ENCODE results near the gene OMP.

OMP gene, protein sequence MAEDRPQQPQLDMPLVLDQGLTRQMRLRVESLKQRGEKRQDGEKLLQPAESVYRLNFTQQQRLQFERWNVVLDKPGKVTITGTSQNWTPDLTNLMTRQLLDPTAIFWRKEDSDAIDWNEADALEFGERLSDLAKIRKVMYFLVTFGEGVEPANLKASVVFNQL

DNA sequence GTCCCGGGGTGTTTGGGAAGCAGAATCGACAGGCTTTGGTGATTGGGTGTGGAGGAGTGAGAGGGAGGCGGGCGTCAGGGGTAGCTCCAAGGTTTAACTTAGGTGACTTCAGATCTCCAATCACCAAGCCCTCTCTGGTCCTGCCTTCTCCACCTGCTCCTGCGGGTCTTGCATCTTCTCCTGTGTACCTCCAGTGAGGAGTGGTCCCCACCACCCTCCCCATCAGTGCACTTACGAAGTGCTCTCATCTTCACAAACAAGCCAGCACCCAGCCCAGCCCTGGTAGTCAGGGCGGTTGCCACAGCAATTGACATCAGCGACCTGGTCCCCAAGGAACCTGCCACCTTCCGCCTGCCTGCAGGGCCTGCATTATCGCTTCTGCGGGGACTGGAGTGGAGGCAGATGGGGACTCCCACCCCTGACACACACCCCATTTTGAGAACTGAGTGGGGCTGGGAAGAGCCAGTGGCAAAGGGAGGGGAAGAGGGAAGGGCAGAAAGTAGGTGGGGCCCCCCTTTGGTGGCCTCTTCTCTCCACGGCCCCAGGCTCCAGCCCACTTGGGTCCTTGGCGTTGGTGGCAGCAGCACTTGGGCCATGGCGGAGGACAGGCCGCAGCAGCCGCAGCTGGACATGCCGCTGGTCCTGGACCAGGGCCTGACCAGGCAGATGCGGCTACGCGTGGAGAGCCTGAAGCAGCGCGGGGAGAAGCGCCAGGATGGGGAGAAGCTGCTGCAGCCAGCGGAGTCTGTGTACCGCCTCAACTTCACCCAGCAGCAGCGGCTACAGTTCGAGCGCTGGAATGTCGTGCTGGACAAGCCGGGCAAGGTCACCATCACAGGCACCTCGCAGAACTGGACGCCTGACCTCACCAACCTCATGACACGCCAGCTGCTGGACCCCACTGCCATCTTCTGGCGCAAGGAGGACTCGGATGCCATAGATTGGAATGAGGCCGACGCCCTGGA, at the start of gene OMP:
Gene OMP (plus strand): TSS at position 595 of the 965 bp plus-strand sequence. CDS start 0 bp downstream, at position 595.
- peaks cover 0 to 3% of the 10 kb centered on the region in 2 donors for H3K36me3 ChIP-seq (ENCODE audit: control insufficient read depth in 2 of 2, insufficient read depth in 2 of 2, low read length in 2 of 2)

DNA sequence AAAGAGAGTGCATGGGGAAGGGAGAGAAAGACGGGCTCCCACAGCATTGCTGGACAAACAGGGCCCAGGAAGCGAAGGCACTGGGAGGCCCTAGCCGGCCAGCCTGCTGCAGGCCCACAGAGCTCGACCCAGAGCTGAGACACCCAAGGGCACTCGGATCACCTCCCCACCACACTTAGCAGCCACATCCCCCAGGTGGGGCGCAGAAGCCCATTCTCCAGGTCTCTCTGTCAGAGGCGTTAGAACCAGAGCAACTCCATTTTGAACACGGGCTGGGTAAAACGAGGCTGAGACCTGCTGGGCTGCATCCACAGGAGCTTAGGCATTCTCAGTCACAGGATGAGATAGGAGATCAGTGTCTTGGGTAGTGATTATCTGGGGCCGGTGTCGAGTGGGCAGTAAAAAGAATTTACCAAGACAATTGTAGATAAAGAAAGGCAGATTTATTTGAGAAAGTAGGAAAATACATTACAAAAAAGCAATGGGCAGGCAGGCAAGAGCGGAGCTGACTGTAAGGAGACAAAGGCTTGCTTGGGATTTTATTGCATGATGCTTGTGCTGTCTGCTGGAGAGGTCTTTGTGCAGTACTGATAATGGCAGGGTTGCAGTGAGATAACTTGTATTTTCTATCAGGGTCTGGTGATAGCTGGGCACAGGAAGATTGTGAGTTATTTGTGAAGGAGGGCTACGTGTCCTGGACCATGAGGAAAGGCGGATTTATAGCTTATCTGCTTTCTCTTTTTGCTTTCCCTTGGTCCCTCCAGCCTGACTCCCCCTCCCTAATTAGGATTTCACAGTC, 49.2 kb upstream of the OMP start:
- Histone ChIP-seq H3K4me3 (ENCODE audit: low read length in 2 of 2) (no peak overlapping the region), H3K9ac (ENCODE audit: low read length in 2 of 2) (no peak overlapping the region), H3K27me3 (ENCODE audit: control insufficient read depth in 1 of 2, insufficient read depth in 2 of 2, low read length in 2 of 2) (no peaks in the 10 kb centered on the region), H3K4me1 (ENCODE audit: control insufficient read depth, insufficient read depth, low read length) (no peaks in the 10 kb centered on the region), H3K9me3 (ENCODE audit: control insufficient read depth in 2 of 2, low read length in 2 of 2) (peaks cover 0 to 3% of the 10 kb centered on the region in 2 donors), H3K36me3 (ENCODE audit: control insufficient read depth in 2 of 2, insufficient read depth in 2 of 2, low read length in 2 of 2) (no peaks in the 10 kb centered on the region), H3K27ac (ENCODE audit: low read length) (no peak overlapping the region)

More for the DNA sequence above, at the start of gene OMP:
- no peaks in the 10 kb centered on the region for H3K9me3 ChIP-seq (ENCODE audit: control insufficient read depth in 2 of 2, low read length in 2 of 2)
- H3K9ac ChIP-seq (ENCODE audit: low read length in 2 of 2), result no peak within 1 kb of the TSS
- no peak within 1 kb of the TSS for H3K4me3 ChIP-seq (ENCODE audit: low read length in 2 of 2)
- H3K27me3 ChIP-seq (ENCODE audit: control insufficient read depth in 1 of 2, insufficient read depth in 2 of 2, low read length in 2 of 2), result no peaks in the 10 kb centered on the region
- no peak within 1 kb of the TSS for H3K27ac ChIP-seq (ENCODE audit: low read length)
- H3K4me1 ChIP-seq (ENCODE audit: control insufficient read depth, insufficient read depth, low read length), result peaks cover 4% of the 10 kb centered on the region

DNA sequence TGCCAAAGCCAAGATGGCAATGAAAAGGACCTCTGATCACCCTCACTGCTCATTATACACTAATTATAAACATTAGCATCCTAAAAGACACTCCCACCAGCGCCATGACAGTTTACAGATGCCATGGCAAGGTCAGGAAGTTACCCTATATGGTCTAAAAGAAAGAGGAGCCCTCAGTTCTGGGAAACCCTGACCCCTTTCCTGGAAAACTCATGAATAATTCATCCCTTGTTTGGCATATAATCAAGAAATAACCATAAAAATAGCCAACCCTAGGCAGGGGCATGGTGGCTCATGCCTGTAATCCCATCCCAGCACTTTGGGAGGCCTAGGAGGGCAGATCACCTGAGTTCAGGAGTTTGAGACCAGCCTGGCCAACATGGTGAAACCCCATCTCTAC, 48.6 kb upstream of the OMP start:
- Histone ChIP-seq H3K27ac (ENCODE audit: low read length) (no peak overlapping the region), H3K9me3 (ENCODE audit: control insufficient read depth in 2 of 2, low read length in 2 of 2) (peaks cover 0 to 3% of the 10 kb centered on the region in 2 donors), H3K36me3 (ENCODE audit: control insufficient read depth in 2 of 2, insufficient read depth in 2 of 2, low read length in 2 of 2) (no peaks in the 10 kb centered on the region), H3K4me1 (ENCODE audit: control insufficient read depth, insufficient read depth, low read length) (no peaks in the 10 kb centered on the region), H3K27me3 (ENCODE audit: control insufficient read depth in 1 of 2, insufficient read depth in 2 of 2, low read length in 2 of 2) (no peaks in the 10 kb centered on the region), H3K4me3 (ENCODE audit: low read length in 2 of 2) (no peak overlapping the region), H3K9ac (ENCODE audit: low read length in 2 of 2) (no peak overlapping the region)

DNA sequence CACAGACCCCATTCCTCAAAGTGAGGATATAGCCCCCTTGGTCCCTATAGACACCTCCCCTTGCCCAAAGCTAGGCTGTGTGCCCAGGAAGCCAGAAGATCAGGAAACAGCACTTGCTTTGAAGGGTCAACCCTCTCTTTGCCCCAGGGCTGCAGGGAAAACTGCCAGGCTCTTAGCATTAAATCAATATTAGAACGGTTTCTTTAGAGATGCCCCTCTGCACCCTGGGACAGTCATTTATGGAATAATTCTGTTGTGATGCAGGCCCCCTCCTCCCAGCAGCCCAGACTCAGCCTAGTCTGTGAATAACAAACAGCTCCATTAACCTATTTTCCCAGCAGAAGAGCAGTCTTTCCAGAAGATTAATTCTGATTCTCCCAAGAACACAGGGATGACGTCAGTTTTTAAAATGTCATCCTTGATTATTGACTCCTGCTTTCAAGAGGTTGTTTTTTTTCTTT, 47.5 kb upstream of the OMP start:
- Histone ChIP-seq H3K4me1 (ENCODE audit: control insufficient read depth, insufficient read depth, low read length) (no peaks in the 10 kb centered on the region), H3K4me3 (ENCODE audit: low read length in 2 of 2) (no peak overlapping the region), H3K36me3 (ENCODE audit: control insufficient read depth in 2 of 2, insufficient read depth in 2 of 2, low read length in 2 of 2) (no peaks in the 10 kb centered on the region), H3K27me3 (ENCODE audit: control insufficient read depth in 1 of 2, insufficient read depth in 2 of 2, low read length in 2 of 2) (no peaks in the 10 kb centered on the region), H3K9ac (ENCODE audit: low read length in 2 of 2) (no peak overlapping the region), H3K27ac (ENCODE audit: low read length) (no peak overlapping the region), H3K9me3 (ENCODE audit: control insufficient read depth in 2 of 2, low read length in 2 of 2) (peaks cover 0 to 3% of the 10 kb centered on the region in 2 donors)

DNA sequence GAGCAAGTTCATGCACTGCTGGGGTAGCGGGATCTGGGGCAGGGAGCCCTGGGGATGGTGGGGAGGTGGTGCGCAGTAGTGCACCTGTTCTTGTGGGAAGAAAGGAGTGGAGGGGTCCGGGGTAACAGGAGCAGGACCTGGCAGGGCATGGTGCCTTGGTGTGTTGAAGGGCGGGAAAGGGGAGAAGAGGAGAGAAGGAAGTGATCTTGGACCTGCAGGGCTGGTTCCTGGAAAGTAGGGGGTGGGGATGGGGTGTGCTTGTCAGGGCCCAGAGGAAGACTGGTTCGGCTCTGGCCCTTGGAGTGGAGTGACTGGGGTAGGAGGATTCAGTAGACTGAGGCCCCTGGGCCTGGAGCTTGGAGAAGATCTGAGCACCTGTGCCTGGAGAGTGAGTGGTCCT, 46.7 kb upstream of the OMP start:
- Histone ChIP-seq H3K27ac (ENCODE audit: low read length) (no peak overlapping the region), H3K27me3 (ENCODE audit: control insufficient read depth in 1 of 2, insufficient read depth in 2 of 2, low read length in 2 of 2) (no peaks in the 10 kb centered on the region), H3K36me3 (ENCODE audit: control insufficient read depth in 2 of 2, insufficient read depth in 2 of 2, low read length in 2 of 2) (no peaks in the 10 kb centered on the region), H3K4me1 (ENCODE audit: control insufficient read depth, insufficient read depth, low read length) (no peaks in the 10 kb centered on the region), H3K4me3 (ENCODE audit: low read length in 2 of 2) (no peak overlapping the region), H3K9ac (ENCODE audit: low read length in 2 of 2) (no peak overlapping the region), H3K9me3 (ENCODE audit: control insufficient read depth in 2 of 2, low read length in 2 of 2) (peaks cover 0 to 3% of the 10 kb centered on the region in 2 donors)

DNA sequence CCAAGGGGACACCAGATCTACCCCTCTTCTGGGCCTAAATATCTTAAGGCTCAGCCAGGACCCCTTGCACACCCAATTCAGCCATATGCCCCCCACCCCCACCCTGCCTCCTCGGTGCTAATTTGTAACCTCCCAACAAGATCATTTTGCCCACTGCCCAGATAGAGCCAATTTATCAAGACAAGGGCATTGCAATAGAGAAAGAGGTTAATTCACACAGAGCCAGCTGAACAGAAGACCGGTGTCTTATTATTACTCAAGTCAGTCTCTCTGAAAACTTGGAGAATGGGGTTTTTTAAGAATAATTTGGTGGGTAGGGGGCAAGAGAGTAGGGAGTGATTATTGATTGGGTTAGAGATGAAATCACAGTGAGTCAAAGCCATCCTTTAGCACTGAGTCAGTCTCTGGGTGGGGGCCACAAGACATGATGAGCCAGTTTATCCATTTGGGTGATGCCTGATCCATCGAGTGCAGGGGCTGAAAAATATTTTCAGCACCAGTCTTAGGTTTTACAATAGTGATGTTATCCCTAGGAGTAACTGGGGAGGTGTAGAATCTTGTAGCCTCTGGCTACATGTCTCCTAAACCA, 45.7 kb upstream of the OMP start:
- no peaks in the 10 kb centered on the region for H3K4me1 ChIP-seq (ENCODE audit: control insufficient read depth, insufficient read depth, low read length)
- H3K9ac ChIP-seq (ENCODE audit: low read length in 2 of 2), result no peak overlapping the region
- H3K27ac ChIP-seq (ENCODE audit: low read length), result no peak overlapping the region
- H3K4me3 ChIP-seq (ENCODE audit: low read length in 2 of 2), result no peak overlapping the region
- H3K27me3 ChIP-seq (ENCODE audit: control insufficient read depth in 1 of 2, insufficient read depth in 2 of 2, low read length in 2 of 2), result no peaks in the 10 kb centered on the region
- no peaks in the 10 kb centered on the region for H3K36me3 ChIP-seq (ENCODE audit: control insufficient read depth in 2 of 2, insufficient read depth in 2 of 2, low read length in 2 of 2)
- peaks cover 0 to 3% of the 10 kb centered on the region in 2 donors for H3K9me3 ChIP-seq (ENCODE audit: control insufficient read depth in 2 of 2, low read length in 2 of 2)

DNA sequence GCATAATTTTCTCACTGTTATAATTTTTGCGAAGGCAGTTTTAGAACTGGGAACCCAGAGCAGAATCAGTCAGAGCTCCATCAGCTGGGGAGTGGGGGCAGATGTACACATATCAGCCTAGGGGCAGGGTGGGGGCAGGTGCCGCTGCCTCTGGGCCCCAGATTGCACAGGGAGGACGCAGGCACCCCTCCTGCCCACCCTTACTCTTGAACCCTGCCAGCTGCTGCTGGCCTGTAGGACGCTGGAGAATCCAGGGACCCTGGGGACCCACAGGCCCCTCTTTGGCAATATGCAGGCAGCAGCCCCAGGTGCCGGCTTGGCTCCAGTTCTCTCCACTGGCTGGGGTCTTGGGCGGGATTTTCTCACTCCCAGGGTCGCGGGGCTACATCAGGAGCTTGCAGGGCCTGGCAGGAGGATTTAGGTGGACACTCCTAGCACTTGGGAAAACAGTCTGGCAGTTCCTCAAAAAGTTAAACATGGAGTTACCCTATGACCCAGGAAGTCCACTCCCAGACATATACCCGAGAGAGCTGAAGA, 44.6 kb upstream of the OMP start:
- Histone ChIP-seq H3K4me1 (ENCODE audit: control insufficient read depth, insufficient read depth, low read length) (no peaks in the 10 kb centered on the region), H3K4me3 (ENCODE audit: low read length in 2 of 2) (no peak overlapping the region), H3K27ac (ENCODE audit: low read length) (no peak overlapping the region), H3K36me3 (ENCODE audit: control insufficient read depth in 2 of 2, insufficient read depth in 2 of 2, low read length in 2 of 2) (no peaks in the 10 kb centered on the region), H3K9ac (ENCODE audit: low read length in 2 of 2) (no peak overlapping the region), H3K9me3 (ENCODE audit: control insufficient read depth in 2 of 2, low read length in 2 of 2) (peaks cover 0 to 3% of the 10 kb centered on the region in 2 donors), H3K27me3 (ENCODE audit: control insufficient read depth in 1 of 2, insufficient read depth in 2 of 2, low read length in 2 of 2) (no peaks in the 10 kb centered on the region)

DNA sequence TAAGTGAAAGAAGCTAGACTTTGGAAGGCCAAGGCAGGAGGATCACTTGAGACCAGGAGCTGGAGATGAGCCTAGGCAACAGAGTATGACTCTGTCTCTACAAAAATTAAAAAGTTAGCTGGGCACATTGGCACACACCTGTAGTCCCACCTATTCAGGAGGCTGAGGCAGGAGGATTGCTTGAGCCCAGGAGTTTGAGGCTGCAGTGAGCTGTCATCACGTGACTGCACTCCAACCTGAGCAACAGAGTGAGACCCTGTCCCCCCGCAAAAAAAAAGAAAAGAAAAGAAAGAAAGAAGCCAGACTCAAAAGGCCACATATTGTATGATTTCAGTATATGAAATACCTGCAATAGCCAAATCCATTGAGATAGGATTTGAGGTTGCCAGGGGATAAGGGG, 43.7 kb upstream of the OMP start:
- H3K9ac ChIP-seq (ENCODE audit: low read length in 2 of 2), result no peak overlapping the region
- no peak overlapping the region for H3K4me3 ChIP-seq (ENCODE audit: low read length in 2 of 2)

DNA sequence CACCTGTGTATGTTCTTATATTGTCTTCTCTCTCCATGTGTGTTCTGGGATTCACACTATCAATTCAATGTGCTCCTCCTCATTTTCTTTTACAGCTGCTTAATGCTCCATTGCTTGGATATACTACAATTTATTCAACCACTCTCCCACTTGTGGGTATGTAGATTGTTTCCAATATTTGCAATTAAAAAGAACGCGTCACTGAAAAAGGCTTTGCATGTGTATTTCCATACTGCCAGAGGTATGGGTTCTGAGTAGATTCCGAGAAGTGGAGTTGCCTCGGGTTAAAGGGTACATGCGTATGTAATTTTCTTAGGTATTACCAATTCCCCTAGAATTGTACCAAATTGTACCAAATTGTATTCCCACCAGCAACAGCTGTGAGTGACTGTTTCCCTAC, 42.8 kb upstream of the OMP start:
- Histone ChIP-seq H3K9ac (ENCODE audit: low read length in 2 of 2) (no peak overlapping the region), H3K9me3 (ENCODE audit: control insufficient read depth in 2 of 2, low read length in 2 of 2) (peaks cover 0 to 3% of the 10 kb centered on the region in 2 donors), H3K4me3 (ENCODE audit: low read length in 2 of 2) (no peak overlapping the region), H3K27ac (ENCODE audit: low read length) (no peak overlapping the region), H3K36me3 (ENCODE audit: control insufficient read depth in 2 of 2, insufficient read depth in 2 of 2, low read length in 2 of 2) (no peaks in the 10 kb centered on the region), H3K4me1 (ENCODE audit: control insufficient read depth, insufficient read depth, low read length) (no peaks in the 10 kb centered on the region), H3K27me3 (ENCODE audit: control insufficient read depth in 1 of 2, insufficient read depth in 2 of 2, low read length in 2 of 2) (no peaks in the 10 kb centered on the region)

More for the DNA sequence above, 43.7 kb upstream of the OMP start:
- Histone ChIP-seq H3K36me3 (ENCODE audit: control insufficient read depth in 2 of 2, insufficient read depth in 2 of 2, low read length in 2 of 2) (no peaks in the 10 kb centered on the region), H3K27ac (ENCODE audit: low read length) (no peak overlapping the region), H3K27me3 (ENCODE audit: control insufficient read depth in 1 of 2, insufficient read depth in 2 of 2, low read length in 2 of 2) (no peaks in the 10 kb centered on the region), H3K9me3 (ENCODE audit: control insufficient read depth in 2 of 2, low read length in 2 of 2) (peaks cover 0 to 3% of the 10 kb centered on the region in 2 donors), H3K4me1 (ENCODE audit: control insufficient read depth, insufficient read depth, low read length) (no peaks in the 10 kb centered on the region)

DNA sequence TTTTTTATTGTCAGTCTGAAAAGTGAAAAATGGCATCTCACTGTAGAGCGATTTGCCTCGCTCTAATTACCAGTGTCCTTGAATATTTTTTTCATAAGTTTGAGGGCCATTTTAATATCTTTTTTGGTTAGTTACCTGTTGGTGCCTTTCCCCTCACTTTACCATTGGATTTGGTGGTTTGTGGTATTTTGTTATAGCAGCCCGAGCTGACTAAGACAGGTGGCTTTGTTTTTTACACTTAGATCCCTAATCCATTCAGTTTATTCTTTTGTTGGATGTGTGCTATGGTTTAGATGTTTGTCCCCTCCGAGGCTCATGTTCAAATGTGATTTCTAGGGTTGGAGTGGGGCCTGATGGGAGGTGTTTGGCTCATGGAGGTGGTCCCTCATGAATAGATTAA, 42.4 kb upstream of the OMP start:
- no peaks in the 10 kb centered on the region for H3K36me3 ChIP-seq (ENCODE audit: control insufficient read depth in 2 of 2, insufficient read depth in 2 of 2, low read length in 2 of 2)
- H3K27me3 ChIP-seq (ENCODE audit: control insufficient read depth in 1 of 2, insufficient read depth in 2 of 2, low read length in 2 of 2), result no peaks in the 10 kb centered on the region
- H3K9ac ChIP-seq (ENCODE audit: low read length in 2 of 2), result no peak overlapping the region
- no peak overlapping the region for H3K27ac ChIP-seq (ENCODE audit: low read length)
- H3K4me3 ChIP-seq (ENCODE audit: low read length in 2 of 2), result no peak overlapping the region
- no peaks in the 10 kb centered on the region for H3K4me1 ChIP-seq (ENCODE audit: control insufficient read depth, insufficient read depth, low read length)
- H3K9me3 ChIP-seq (ENCODE audit: control insufficient read depth in 2 of 2, low read length in 2 of 2), result peaks cover 0 to 3% of the 10 kb centered on the region in 2 donors

Data from stomach smooth muscle (tissue), 2 donors.